ENCODE results near the gene DPP10.
A peak's percentile ranks its signal among the peaks of the same experiment; 100 is the strongest.

- TF ChIP-seq CTCF (IDR thresholded peaks at IDR 0.05) (peak in 1 of 3 experiments; percentile 31), POLR2A (IDR thresholded peaks at IDR 0.05; ENCODE audit: low read depth) (no peak), EP300 (IDR thresholded peaks at IDR 0.05) (no peak)
Measured at GRCh38 chr2:114543236-114543766, 100.9 kb downstream of the DPP10 start.

Data from esophagus muscularis mucosa (tissue), 4 donors.